K562 (cell line): ENCODE measurements around the gene TELO2. TPM values are rescaled to one million over a fixed set of nuclear protein-coding genes. Genes with fewer than 3 reads are reported as not detected.
"Not testable (repeated sequence)": the region's sequence is repeated elsewhere in the genome, so short reads cannot be mapped to it uniquely, and the experiment has no call there.

Source experiments
- ATAC-seq: fragments of 200-7000 bp; cut with Tn5 transposase; 3 replicates; pipeline ENCODE4 v1.9.1; 2020; ENCODE audit warnings: moderate library complexity
- BruUV-seq: library from RNA; stranded (reverse); fragments of 400-500 nt; replicated peaks from 2 replicates; lab custom pipeline; 2021; lab: Mats Ljungman, UMichigan
- CTCF ChIA-PET: fragments of 300-600 bp; formaldehyde crosslinking; extraction: SDS; loops from one replicate; lab custom pipeline; 2021; ENCODE audit warnings: low intra/inter-chr PET ratio; lab: Yijun Ruan, JAX
- POLR2A ChIA-PET: fragments of 300-600, 350-650 bp; sonication (Branson Sonifier 250); formaldehyde crosslinking; extraction: SDS; loops from one replicate; lab custom pipeline; 2021; ENCODE audit warnings: antibody characterized with exemption, inconsistent platforms; lab: Yijun Ruan, JAX
- DNase-seq, 4 experiments: peaks; one replicate each; pipeline versions ENCODE4 v3.0.0 to v3.0.0-alpha.2; 2011 to 2018; ENCODE audit warnings: low spot score in 3 of 4, mixed read lengths in 3 of 4; ENCODE audit errors: extremely low read depth in 1 of 4
- FAIRE-seq: peaks from 2 replicates; lab custom pipeline; 2011; peaks lifted over from hg19 to GRCh38; lab: Jason Lieb, UNC
- H2AFZ ChIP-seq: 2 replicates; pipeline ENCODE4 v1.6.0; 2011; ENCODE audit warnings: low read depth, low read length, control low read depth, inconsistent platforms
- H3K27ac ChIP-seq: fragments of 200-600 bp; 3 replicates; pipeline ENCODE4 v1.8.0; 2011; ENCODE audit warnings: low read depth, mild to moderate bottlenecking, control low read depth, inconsistent platforms, low read length, moderate library complexity, mixed read lengths; ENCODE audit errors: extremely low read depth
- H3K27me3 ChIP-seq, 2 experiments: fragments of 300-600 bp in 1 of 2; 2 replicates in 1 of 2; 3 replicates in 1 of 2; pipeline versions ENCODE4 v1.6.0 to v1.8.0; 2011; ENCODE audit warnings: inconsistent platforms in 2 of 2, low read length in 2 of 2, mild to moderate bottlenecking in 1 of 2, mixed read lengths in 1 of 2, moderate library complexity in 1 of 2; ENCODE audit not compliant: control insufficient read depth in 2 of 2, insufficient read depth in 2 of 2
- H3K36me3 ChIP-seq: fragments of 300-600 bp; 3 replicates; pipeline ENCODE4 v1.8.0; 2011; ENCODE audit warnings: mild to moderate bottlenecking, low read length, inconsistent platforms; ENCODE audit not compliant: control insufficient read depth, insufficient read depth
- H3K4me1 ChIP-seq, 2 experiments: fragments of 200-600 bp in 1 of 2; replicated peaks in 1 of 2; 2 replicates in 1 of 2; 3 replicates in 1 of 2; pipeline versions ENCODE4 v1.5.1 to v1.8.0; 2011; ENCODE audit warnings: inconsistent platforms in 2 of 2, low read length in 2 of 2, mild to moderate bottlenecking in 1 of 2, mixed read lengths in 1 of 2, moderate library complexity in 1 of 2; ENCODE audit not compliant: control insufficient read depth in 2 of 2, insufficient read depth in 2 of 2
- H3K4me2 ChIP-seq: 2 replicates; pipeline ENCODE4 v1.6.1; 2011; ENCODE audit warnings: low read length, control low read depth, inconsistent platforms, mixed read lengths; ENCODE audit not compliant: insufficient read depth
- H3K4me3 ChIP-seq: fragments of 200-600 bp; sonication (generic), shearing (Covaris generic); 2 replicates; pipeline ENCODE4 v1.5.1; 2016; ENCODE audit warnings: control low read depth, inconsistent platforms
- H3K79me2 ChIP-seq: fragments of 200-600 bp; 3 replicates; pipeline ENCODE4 v1.8.0; 2011; ENCODE audit warnings: low read length, inconsistent platforms; ENCODE audit not compliant: control insufficient read depth, insufficient read depth
- H3K9ac ChIP-seq, 2 experiments: 2 replicates each; pipeline versions ENCODE4 v1.6.0 to v1.6.1; 2011; ENCODE audit warnings: low read depth in 2 of 2, low read length in 2 of 2, control low read depth in 1 of 2, inconsistent platforms in 1 of 2, mild to moderate bottlenecking in 1 of 2, mixed read lengths in 1 of 2; ENCODE audit not compliant: insufficient read depth in 1 of 2
- H3K9me1 ChIP-seq: one replicate; pipeline ENCODE4 v1.6.0; 2011; ENCODE audit warnings: inconsistent platforms, mild to moderate bottlenecking, low read length, moderate library complexity; ENCODE audit not compliant: control insufficient read depth, insufficient read depth
- H3K9me3 ChIP-seq: replicated peaks from 2 replicates; pipeline ENCODE4 v1.5.1; 2011; ENCODE audit warnings: low read depth, low read length, inconsistent platforms; ENCODE audit not compliant: control insufficient read depth, insufficient read depth
- H4K20me1 ChIP-seq: replicated peaks from 2 replicates; pipeline ENCODE4 v1.6.1; 2011; ENCODE audit warnings: low read length, inconsistent platforms, mixed read lengths; ENCODE audit not compliant: control insufficient read depth, insufficient read depth
- DACH1 ChIP-seq: fragments of 450-650 bp; IDR thresholded peaks from 2 replicates; pipeline ENCODE4 v1.6.1; 2018; ENCODE audit not compliant: partially characterized antibody
- ZNF121 ChIP-seq: sonication (generic); formaldehyde crosslinking; conservative IDR thresholded peaks from 2 replicates; pipeline ENCODE4 v1.8.0; 2022; ENCODE audit warnings: missing genetic modification reagents
- ZNF512 ChIP-seq: IDR thresholded peaks from 2 replicates; pipeline ENCODE4 v1.6.1; 2016; ENCODE audit warnings: missing genetic modification characterization, missing compliant biosample characterization
- WGBS: fragments of 100-300 bp; shearing (Covaris generic); methylation state at CpG from one replicate; pipeline ENCODE4 v1.1.6; 2016; ENCODE audit warnings: low coverage, mixed read lengths; ENCODE audit not compliant: insufficient coverage; ENCODE audit errors: missing lambda C conversion rate; 5-methylcytosine and 5-hydroxymethylcytosine counted together
- in situ Hi-C: fragments of 300-500 bp; cut with MboI; formaldehyde crosslinking; loops from 4 replicates; pipeline ENCODE4 v1.15.0; 2018; ENCODE audit warnings: inconsistent platforms, mixed read lengths
- intact Hi-C: fragments of 100-400 bp; cut with micrococcal nuclease; formaldehyde crosslinking; loops from 2 replicates; pipeline ENCODE4 v1.14.2; 2022
- polyA plus RNA-seq, 8 experiments: library from polyadenylated mRNA; depleted of rRNA in 4 of 8; stranded (reverse) in 5 of 8; unstranded in 3 of 8; fragments of >200 nt; fragmentation: Nextera tagmentation in 2 of 8; fragmentation: Illumina TruSeq in 1 of 8; extraction: Ambion mirVana in 2 of 8; extraction: Trizol in 1 of 8; gene quantifications; 2 replicates each; pipeline versions ENCODE4 v1.2.1 to v1.2.3, GENCODE V29; 2011 to 2014; ENCODE audit warnings: inconsistent platforms in 1 of 8, missing spikeins in 1 of 8
- total RNA-seq, 7 experiments: library from RNA; depleted of rRNA in 6 of 7; stranded (reverse); fragments of >200 nt in 6 of 7; fragmentation: Illumina TruSeq in 2 of 7; extraction: Trizol in 2 of 7; gene quantifications; 2 replicates each; pipeline versions ENCODE4 v1.2.1 to v1.2.3, GENCODE V29; 2011 to 2021; ENCODE audit warnings: low replicate concordance in 1 of 7

TELO2 gene
- total and polyA plus RNA-seq, 9 of the 15 experiments (the other 6 are each of a cell fraction or from before 2014, with no cell fraction given) = 0.51 to 91.8 (median 14.5) TPM

- CTCF ChIA-PET, H3K27me3 ChIP-seq, FAIRE-seq, H3K4me3 ChIP-seq, H3K27ac ChIP-seq, ATAC-seq, H3K9me3 ChIP-seq, BruUV-seq, DNase-seq, intact Hi-C loops, H3K9me1 ChIP-seq, H2AFZ ChIP-seq, in situ Hi-C loops, H3K9ac ChIP-seq, H3K4me2 ChIP-seq: not testable (repeated sequence)
- Histone ChIP-seq H3K79me2 (peaks cover 72% of the 10 kb centered on the region), H3K4me1 (peaks cover 32 to 68% of the 10 kb centered on the region in 2 experiments; a peak in 4 of 5 replicates), H4K20me1 (peaks cover 10% of the 10 kb centered on the region), H3K36me3 (peaks cover 14% of the 10 kb centered on the region; the same call in 2 of the 3 replicates)
- 59% methylated on average over 5 of the region's 5 CpGs for WGBS
- POLR2A ChIA-PET = interaction anchor here (1.1 kb wide), 1 partner anchor 24 kb away, joined by 3 read pairs; the partner anchor contains the start of gene TELO2
- peak; percentile 52 for TF ChIP-seq ZNF512 (tag)
- peak; percentile 48; the same call in 1 of the 2 replicates for TF ChIP-seq ZNF121 (CRISPR knock-in tag)
- TF ChIP-seq DACH1 = peak; percentile 81
These were observed 24.0 kb upstream of the TELO2 start for GRCh38 chr16:1469141-1469540.
